ENCODE data around the gene KRTAP1-1.
"Not testable (repeated sequence)": the region's sequence is repeated elsewhere in the genome, so short reads cannot be mapped to it uniquely, and the experiment has no call there.

DNA sequence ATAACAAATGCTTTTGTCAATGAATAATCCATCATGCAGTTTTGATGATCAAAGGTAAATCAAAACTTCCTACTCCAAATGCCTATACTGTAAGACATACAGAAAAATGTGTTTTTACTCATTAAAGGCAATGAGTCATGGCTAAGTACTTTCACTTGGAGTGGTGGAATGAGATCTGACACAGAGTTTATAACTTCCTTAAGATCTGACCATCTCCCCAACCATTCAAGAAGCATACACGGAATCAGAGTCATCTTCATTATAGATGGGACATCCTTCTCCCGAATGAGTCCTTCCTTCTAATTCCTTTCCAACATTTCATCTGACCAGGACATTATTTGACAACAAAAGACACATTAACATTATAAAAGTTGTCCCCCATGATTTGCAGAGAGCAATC, 42.2 kb upstream of the KRTAP1-1 start:
- TF ChIP-seq CTCF, POLR2A, POLR2AphosphoS5 (IDR thresholded peaks at IDR 0.05): not testable (repeated sequence)

Data from prostate gland (tissue), 2 donors.